Neural cell (in vitro differentiated cells): ENCODE results near the gene AGBL1. TPM values are rescaled to one million over a fixed set of nuclear protein-coding genes. Genes with fewer than 3 reads are reported as not detected.

Experiments used
- H2AFZ ChIP-seq: fragments of 200-600, 300-800 bp; sonication (generic), shearing (Covaris generic); 2 replicates; pipeline ENCODE4 v1.6.0; 2014; ENCODE audit warnings: low read depth, mild to moderate bottlenecking, antibody characterized with exemption, low read length, moderate library complexity
- H3F3A ChIP-seq: fragments of 200-600 bp; shearing (Covaris generic); 2 replicates; pipeline ENCODE4 v1.6.1; 2016; ENCODE audit warnings: mild to moderate bottlenecking, moderate library complexity, mixed read lengths, antibody characterized with exemption, low read length; ENCODE audit not compliant: insufficient read depth, poor library complexity, severe bottlenecking
- H3K27ac ChIP-seq: fragments of 200-600, 300-800 bp; sonication (generic), shearing (Covaris generic); 2 replicates; pipeline ENCODE4 v1.5.1; 2014; ENCODE audit warnings: mild to moderate bottlenecking, low read length, moderate library complexity
- H3K27me3 ChIP-seq: fragments of 300-800, 200-600 bp; sonication (generic), shearing (Covaris generic); 2 replicates; pipeline ENCODE4 v1.6.0; 2014; ENCODE audit warnings: mild to moderate bottlenecking, low read depth, low read length, moderate library complexity; ENCODE audit not compliant: insufficient read depth
- H3K36me3 ChIP-seq: fragments of 300-800, 200-600 bp; sonication (generic), shearing (Covaris generic); 2 replicates; pipeline ENCODE4 v1.5.1; 2014; ENCODE audit warnings: mild to moderate bottlenecking, antibody characterized with exemption, low read length, moderate library complexity; ENCODE audit not compliant: insufficient read depth
- H3K4me2 ChIP-seq: fragments of 300-800, 200-600 bp; sonication (generic), shearing (Covaris generic); 2 replicates; pipeline ENCODE4 v1.6.0; 2014; ENCODE audit warnings: mild to moderate bottlenecking, low read length
- H3K4me3 ChIP-seq: fragments of 300-800, 200-600 bp; sonication (generic), shearing (Covaris generic); 2 replicates; pipeline ENCODE4 v1.5.1; 2014; ENCODE audit warnings: mild to moderate bottlenecking, low read length, moderate library complexity
- H3K79me2 ChIP-seq: fragments of 200-600 bp; shearing (Covaris generic); replicated peaks from 2 replicates; pipeline ENCODE4 v1.6.0; 2014; ENCODE audit warnings: mild to moderate bottlenecking, low read length, moderate library complexity; ENCODE audit not compliant: insufficient read depth
- H3K9ac ChIP-seq: fragments of 300-800, 200-600 bp; sonication (generic), shearing (Covaris generic); 2 replicates; pipeline ENCODE4 v1.6.1; 2016; ENCODE audit warnings: mild to moderate bottlenecking, low read length, mixed read lengths
- H3K9me2 ChIP-seq: fragments of 200-600 bp; shearing (Covaris generic); 2 replicates; pipeline ENCODE4 v1.6.1; 2016; ENCODE audit warnings: mild to moderate bottlenecking, low read length, mixed read lengths; ENCODE audit not compliant: insufficient read depth
- H3K9me3 ChIP-seq: fragments of 200-600, 300-800 bp; sonication (generic), shearing (Covaris generic); 2 replicates; pipeline ENCODE4 v1.6.1; 2016; ENCODE audit warnings: mild to moderate bottlenecking, mixed run types, low read length, moderate library complexity, mixed read lengths
- H4K20me1 ChIP-seq: fragments of 200-600 bp; shearing (Covaris generic); 2 replicates; pipeline ENCODE4 v1.6.1; 2016; ENCODE audit warnings: mild to moderate bottlenecking, mixed run types; ENCODE audit not compliant: insufficient read depth
- CTCF ChIP-seq: fragments of 450-650 bp; IDR thresholded peaks from 2 replicates; pipeline ENCODE4 v1.5.1; 2014; ENCODE audit warnings: antibody characterized with exemption, mild to moderate bottlenecking, moderate library complexity; ENCODE audit not compliant: poor library complexity, severe bottlenecking
- EP300 ChIP-seq: fragments of 450-650 bp; conservative IDR thresholded peaks from 2 replicates; pipeline ENCODE4 v1.6.1; 2014; ENCODE audit warnings: antibody characterized with exemption, mild to moderate bottlenecking, moderate library complexity; ENCODE audit not compliant: poor library complexity, severe bottlenecking
- EZH2 ChIP-seq: fragments of 200-600, 300-800 bp; shearing (Covaris generic), sonication (generic); IDR thresholded peaks from 2 replicates; pipeline ENCODE4 v1.6.1; 2014; ENCODE audit warnings: antibody characterized with exemption, low read length, borderline replicate concordance, mild to moderate bottlenecking; ENCODE audit not compliant: insufficient read depth, poor library complexity, severe bottlenecking
- MXI1 ChIP-seq: fragments of 450-650 bp; conservative IDR thresholded peaks from 2 replicates; pipeline ENCODE4 v1.6.1; 2014; ENCODE audit warnings: antibody characterized with exemption, mild to moderate bottlenecking; ENCODE audit not compliant: poor library complexity, severe bottlenecking
- POLR2AphosphoS5 ChIP-seq: IDR thresholded peaks from 2 replicates; pipeline ENCODE4 v1.6.1; 2012
- RAD21 ChIP-seq: fragments of 450-650 bp; conservative IDR thresholded peaks from 2 replicates; pipeline ENCODE4 v1.6.1; 2014; ENCODE audit warnings: antibody characterized with exemption, mild to moderate bottlenecking, moderate library complexity
- REST ChIP-seq: IDR thresholded peaks from 2 replicates; pipeline ENCODE4 v1.6.1; 2012; ENCODE audit warnings: borderline replicate concordance
- SMC3 ChIP-seq: fragments of 450-650 bp; conservative IDR thresholded peaks from 2 replicates; pipeline ENCODE4 v1.6.1; 2014; ENCODE audit warnings: antibody characterized with exemption, mild to moderate bottlenecking, moderate library complexity; ENCODE audit not compliant: poor library complexity
- TAF1 ChIP-seq: IDR thresholded peaks from 2 replicates; pipeline ENCODE4 v1.6.1; 2012; ENCODE audit warnings: low read depth
- polyA plus RNA-seq: library from polyadenylated mRNA; depleted of rRNA; stranded (reverse); fragments of >200 nt; gene quantifications from 2 replicates; pipeline ENCODE4 v1.2.3, GENCODE V29; 2014

Gene AGBL1
- polyA plus RNA-seq, 1 donor from 2014 or later: 0.12 TPM

GRCh38 chr15:86483936-86484335, 404.3 kb downstream of the AGBL1 start:
- TF ChIP-seq SMC3: no peak
- no peak for TF ChIP-seq REST
- no peak for TF ChIP-seq POLR2AphosphoS5
- no peak for TF ChIP-seq EP300
- TF ChIP-seq TAF1: no peak
- TF ChIP-seq MXI1: no peak
- no peak for TF ChIP-seq RAD21
- no peak for TF ChIP-seq EZH2
- no peak for TF ChIP-seq CTCF
- Histone ChIP-seq H3K9me2 (no peaks in the 10 kb centered on the region), H3K27ac (no peak overlapping the region), H3K4me2 (no peak overlapping the region), H3K36me3 (no peaks in the 10 kb centered on the region), H3K4me3 (no peak overlapping the region), H3F3A (no peaks in the 10 kb centered on the region), H2AFZ (no peak overlapping the region), H4K20me1 (no peaks in the 10 kb centered on the region), H3K9ac (no peak overlapping the region), H3K27me3 (no peaks in the 10 kb centered on the region), H3K79me2 (no peaks in the 10 kb centered on the region), H3K9me3 (no peaks in the 10 kb centered on the region)

- Histone ChIP-seq H3K4me2 (no peak overlapping the region), H3K9me2 (no peaks in the 10 kb centered on the region), H3K4me3 (no peak overlapping the region), H4K20me1 (no peaks in the 10 kb centered on the region), H3K79me2 (no peaks in the 10 kb centered on the region), H3F3A (no peaks in the 10 kb centered on the region), H3K9me3 (no peaks in the 10 kb centered on the region), H3K36me3 (no peaks in the 10 kb centered on the region), H3K27ac (no peak overlapping the region), H2AFZ (no peak overlapping the region), H3K27me3 (no peaks in the 10 kb centered on the region), H3K9ac (no peak overlapping the region)
- TF ChIP-seq REST: no peak
- TF ChIP-seq POLR2AphosphoS5: no peak
Measured at GRCh38 chr15:86488046-86488445, 408.4 kb downstream of the AGBL1 start.
